Tibial artery (tissue), 4 donors: Measurements from ENCODE around the gene ZNF419.
"Not testable (repeated sequence)": the region's sequence is repeated elsewhere in the genome, so short reads cannot be mapped to it uniquely, and the experiment has no call there.

Experiments used
- DNase-seq, 2 donors: peaks; one replicate each; pipeline ENCODE4 v3.0.0-alpha.2; 2019
- H3K27ac ChIP-seq, 2 donors: fragments of 200-600 bp; sonication (generic) in 1 of 2; 1 replicate in 1 of 2; 2 replicates in 1 of 2; pipeline ENCODE4 v1.5.1; 2018 to 2019; ENCODE audit warnings: mild to moderate bottlenecking in 1 of 2
- H3K27me3 ChIP-seq, 2 donors: fragments of 200-600 bp; sonication (generic) in 1 of 2; one replicate each; pipeline versions ENCODE4 v1.5.1 to v1.6.0; 2016 to 2019
- H3K36me3 ChIP-seq, 3 donors: fragments of 200-600 bp; sonication (generic) in 2 of 3; one replicate each; pipeline ENCODE4 v1.5.1; 2016 to 2019; ENCODE audit warnings: mild to moderate bottlenecking in 2 of 3
- H3K4me1 ChIP-seq, 4 donors: fragments of 200-600 bp; sonication (generic) in 2 of 4; 1 replicate in 3 of 4; 2 replicates in 1 of 4; pipeline ENCODE4 v1.5.1; 2016 to 2019
- H3K4me3 ChIP-seq, 2 donors: fragments of 200-600 bp; sonication (generic) in 1 of 2; 1 replicate in 1 of 2; 2 replicates in 1 of 2; pipeline ENCODE4 v1.5.1; 2018 to 2019; ENCODE audit warnings: mild to moderate bottlenecking in 2 of 2
- H3K9me3 ChIP-seq, 3 donors: fragments of 200-600 bp; sonication (generic) in 1 of 3; one replicate each; pipeline ENCODE4 v1.5.1; 2016 to 2019
- CTCF ChIP-seq, 2 experiments: fragments of 200-600 bp in 1 of 2; fragments of 450-650 bp in 1 of 2; IDR thresholded peaks; one replicate each; pipeline ENCODE4 v1.5.1; 2017 to 2019; ENCODE audit warnings: antibody characterized with exemption in 2 of 2, mild to moderate bottlenecking in 1 of 2, moderate library complexity in 1 of 2
- intact Hi-C: fragments of 100-400 bp; cut with DNase I; formaldehyde crosslinking; loops from one replicate; pipeline ENCODE4 v1.15.0; 2023; ENCODE audit warnings: low total_unique reads

Gene ZNF419

DNA sequence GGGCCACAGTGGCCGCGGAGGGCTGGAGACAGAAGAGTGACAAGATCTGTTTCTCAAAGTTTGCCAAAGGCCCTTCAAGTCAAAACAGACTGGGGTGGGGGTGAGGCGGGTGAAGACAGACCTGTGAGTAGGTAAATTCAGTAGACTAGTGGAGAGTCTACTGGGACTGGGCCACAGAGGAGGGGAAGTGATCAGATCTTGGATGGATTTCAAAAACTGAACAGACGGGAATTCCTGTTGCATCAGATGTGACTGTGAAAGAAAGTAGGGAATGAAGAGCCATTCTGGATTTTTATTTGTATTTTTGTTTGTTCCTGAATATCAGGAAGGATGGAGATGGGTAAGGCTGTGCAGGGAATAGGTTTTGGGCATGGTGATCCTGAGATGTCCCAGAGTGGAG is 12.8 kb downstream of the ZNF419 start:
- H3K4me1 ChIP-seq, H3K27ac ChIP-seq, DNase-seq, intact Hi-C loops, H3K27me3 ChIP-seq: not testable (repeated sequence)
- H3K9me3 ChIP-seq, result peaks cover 0 to 41% (median 12%) of the 10 kb centered on the region in 3 donors
- peaks cover 24 to 31% (median 25%) of the 10 kb centered on the region in 3 donors for H3K36me3 ChIP-seq
- peak overlapping the region; percentile 87 to 89 for H3K4me3 ChIP-seq

DNA sequence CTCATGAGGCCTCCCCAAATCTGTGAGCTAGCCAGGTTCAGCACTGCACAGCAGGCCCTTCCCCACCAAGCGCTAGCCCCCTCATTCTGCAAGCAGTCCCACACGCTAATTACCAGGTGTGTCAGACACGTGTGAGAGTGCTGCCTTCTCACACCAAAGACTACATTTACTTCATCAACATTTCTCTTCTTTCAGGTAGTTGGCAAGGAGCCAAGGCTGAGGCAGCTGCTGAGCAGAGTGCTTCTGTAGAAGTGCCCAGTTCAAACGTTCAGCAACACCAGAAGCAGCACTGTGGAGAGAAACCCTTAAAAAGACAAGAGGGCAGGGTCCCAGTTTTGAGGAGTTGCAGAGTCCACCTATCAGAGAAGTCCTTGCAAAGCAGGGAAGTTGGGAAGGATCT is 18.6 kb downstream of the ZNF419 start:
- intact Hi-C loops, result no loop called here
- H3K4me3 ChIP-seq, result no peak overlapping the region
- H3K4me1 ChIP-seq, result peaks cover 0 to under 1% (median 0%) of the 10 kb centered on the region in 4 donors
- peaks cover 66 to 76% (median 66%) of the 10 kb centered on the region in 3 donors for H3K36me3 ChIP-seq
- peaks cover 0 to 67% (median 29%) of the 10 kb centered on the region in 3 donors for H3K9me3 ChIP-seq
- no peaks in the 10 kb centered on the region for H3K27me3 ChIP-seq
- H3K27ac ChIP-seq, result no peak overlapping the region
- no peak for DNase-seq
- no peak for TF ChIP-seq CTCF (IDR thresholded peaks at IDR 0.05)

DNA sequence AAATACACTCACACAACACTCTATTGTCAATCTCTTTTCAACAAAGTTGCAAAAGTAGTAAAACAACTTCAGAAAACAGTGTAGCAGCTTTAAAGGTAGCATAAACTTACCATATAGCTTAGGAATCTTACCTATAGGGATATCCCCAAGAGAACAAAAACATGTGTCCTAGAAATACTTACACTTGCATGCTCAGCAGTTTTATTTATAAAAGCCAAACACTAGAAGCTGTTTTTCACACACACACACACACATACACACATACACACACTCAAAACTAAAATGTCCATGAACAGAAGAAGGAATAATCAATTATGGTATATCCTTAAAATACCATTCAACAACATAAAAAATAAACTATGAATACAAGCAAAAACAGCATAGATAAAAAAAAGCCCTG is 23.9 kb downstream of the ZNF419 start:
- H3K36me3 ChIP-seq, result peaks cover 66 to 86% (median 74%) of the 10 kb centered on the region in 3 donors

GRCh38 chr19:57512845-57513244 is 25.3 kb downstream of the ZNF419 start:
- intact Hi-C loops, result no loop called here

More for the DNA sequence above, 23.9 kb downstream of the ZNF419 start:
- no peak for DNase-seq
- Histone ChIP-seq H3K4me1 (no peaks in the 10 kb centered on the region), H3K9me3 (peaks cover 3 to 72% (median 69%) of the 10 kb centered on the region in 3 donors), H3K4me3 (no peak overlapping the region), H3K27me3 (no peaks in the 10 kb centered on the region), H3K27ac (no peak overlapping the region)
- no peak for TF ChIP-seq CTCF (IDR thresholded peaks at IDR 0.05)
- intact Hi-C loops, result no loop called here

DNA sequence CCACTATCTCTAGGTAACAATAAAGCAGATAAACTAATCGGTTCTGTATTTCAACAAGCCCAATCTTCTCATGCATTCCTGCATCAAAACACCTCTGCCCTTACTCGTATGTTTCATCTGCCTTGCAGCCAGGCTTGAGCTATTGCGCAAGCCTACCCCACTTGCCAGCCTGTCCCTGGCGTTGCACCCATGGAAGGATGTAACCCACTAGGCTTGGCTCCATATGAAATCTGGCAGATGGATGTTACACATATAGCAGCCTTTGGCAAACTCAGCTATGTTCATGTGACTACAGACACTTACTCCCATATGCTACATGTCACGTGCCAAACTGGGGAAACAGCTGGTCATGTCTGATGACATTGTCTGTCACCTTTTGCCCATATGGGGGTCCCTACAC is 27.7 kb downstream of the ZNF419 start:
- intact Hi-C loops, result no loop called here
- Histone ChIP-seq H3K27me3 (no peaks in the 10 kb centered on the region), H3K27ac (no peak overlapping the region), H3K9me3 (peaks cover 3 to 64% (median 56%) of the 10 kb centered on the region in 3 donors), H3K4me1 (no peaks in the 10 kb centered on the region), H3K4me3 (no peak overlapping the region), H3K36me3 (peaks cover 44 to 67% (median 66%) of the 10 kb centered on the region in 3 donors)
- no peak for DNase-seq
- TF ChIP-seq CTCF (IDR thresholded peaks at IDR 0.05), result no peak

More at GRCh38 chr19:57512845-57513244, 25.3 kb downstream of the ZNF419 start:
- TF ChIP-seq CTCF (IDR thresholded peaks at IDR 0.05), result no peak
- peaks cover 61 to 85% (median 74%) of the 10 kb centered on the region in 3 donors for H3K36me3 ChIP-seq
- no peaks in the 10 kb centered on the region for H3K4me1 ChIP-seq
- no peaks in the 10 kb centered on the region for H3K27me3 ChIP-seq
- peaks cover 3 to 65% (median 64%) of the 10 kb centered on the region in 3 donors for H3K9me3 ChIP-seq
- H3K27ac ChIP-seq, result no peak overlapping the region
- no peak for DNase-seq
- H3K4me3 ChIP-seq, result no peak overlapping the region

DNA sequence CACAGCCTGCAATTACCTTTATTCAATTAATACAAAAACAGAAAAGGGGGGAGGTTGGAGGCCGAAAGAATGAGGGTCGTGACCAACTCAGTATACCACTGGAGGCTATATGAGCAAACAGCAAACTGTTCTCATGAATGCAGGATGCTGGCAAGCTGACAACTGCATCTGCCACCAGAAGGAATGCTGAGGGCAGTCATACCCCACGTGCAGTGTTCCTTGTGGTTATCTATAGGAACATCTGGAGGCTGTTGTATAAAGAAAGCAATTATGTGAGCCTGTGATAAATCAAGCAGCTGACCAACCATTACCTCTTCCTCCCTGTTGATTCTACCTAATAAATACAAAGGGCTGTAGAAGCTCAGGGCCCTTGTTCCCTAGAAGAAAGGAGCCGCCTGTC is 30.5 kb downstream of the ZNF419 start:
- Histone ChIP-seq H3K36me3 (peaks cover 41 to 61% (median 47%) of the 10 kb centered on the region in 3 donors), H3K9me3 (peaks cover 0 to 50% (median 30%) of the 10 kb centered on the region in 3 donors)
- H3K4me1 ChIP-seq, DNase-seq, H3K27ac ChIP-seq, intact Hi-C loops, H3K27me3 ChIP-seq, H3K4me3 ChIP-seq: not testable (repeated sequence)
